Renal cortical epithelial cell (primary cell): ENCODE measurements around the gene ACTA2. TPM values are rescaled to one million over a fixed set of nuclear protein-coding genes. Genes with fewer than 3 reads are reported as not detected.

Experiments
- DNase-seq: peaks from one replicate; pipeline ENCODE4 v3.0.0-alpha.2; 2011; ENCODE audit warnings: low read depth
- total RNA-seq: library from RNA; depleted of rRNA; stranded (reverse); fragments of >200 nt; gene quantifications from 2 replicates; pipeline ENCODE4 v1.2.3, GENCODE V29; 2014

ACTA2 gene
- total RNA-seq, 1 donor from 2014 or later, result 83.4 TPM

GRCh38 chr10:88892222-88892967, 60.2 kb downstream of the ACTA2 start:
- peak; percentile 28 for DNase-seq

- no peak for DNase-seq
These were observed 61.7 kb downstream of the ACTA2 start for GRCh38 chr10:88890681-88891381.

GRCh38 chr10:88889559-88890337, 62.8 kb downstream of the ACTA2 start:
- no peak for DNase-seq

GRCh38 chr10:88888810-88889445, 63.6 kb downstream of the ACTA2 start:
- DNase-seq, result no peak

GRCh38 chr10:88886557-88886956, 66.0 kb downstream of the ACTA2 start:
- no peak for DNase-seq

Other genes starting within 250 kb of the ACTA2 start
- gene LIPK, start 246.5 kb downstream of the ACTA2 start, total RNA-seq, result not detected in 2 replicates
- not detected in 2 replicates for gene LIPN, start 192.8 kb downstream of the ACTA2 start, total RNA-seq
- not detected in 2 replicates for gene LIPM, start 150.0 kb downstream of the ACTA2 start, total RNA-seq
- 0.05 and 1.0 TPM in 2 replicates for gene ANKRD22, start 100.9 kb downstream of the ACTA2 start, total RNA-seq
- gene STAMBPL1, start 72.5 kb downstream of the ACTA2 start, total RNA-seq, result 4.3 and 4.4 TPM in 2 replicates
- gene FAS, start 38.0 kb upstream of the ACTA2 start, total RNA-seq, result 95.0 and 123 TPM in 2 replicates